LNCaP clone FGC (cell line): ENCODE results near the gene LTBR.
"Not testable (repeated sequence)": the region's sequence is repeated elsewhere in the genome, so short reads cannot be mapped to it uniquely, and the experiment has no call there.

Experiments
- DNase-seq: peaks from one replicate; pipeline ENCODE4 v3.0.0-alpha.2; 2011; ENCODE audit warnings: low read depth
- H3K4me3 ChIP-seq: 2 replicates; pipeline ENCODE4 v1.5.1; 2011; ENCODE audit warnings: mild to moderate bottlenecking, low read depth, low read length, control low read depth
- TF ChIP-seq, protein P1 (sequence below): IDR thresholded peaks from 2 replicates; pipeline ENCODE4 v1.5.1; 2012; ENCODE audit warnings: mild to moderate bottlenecking; ENCODE audit not compliant: control insufficient read depth, insufficient read depth; ENCODE audit errors: extremely low read depth

Gene LTBR

DNA sequence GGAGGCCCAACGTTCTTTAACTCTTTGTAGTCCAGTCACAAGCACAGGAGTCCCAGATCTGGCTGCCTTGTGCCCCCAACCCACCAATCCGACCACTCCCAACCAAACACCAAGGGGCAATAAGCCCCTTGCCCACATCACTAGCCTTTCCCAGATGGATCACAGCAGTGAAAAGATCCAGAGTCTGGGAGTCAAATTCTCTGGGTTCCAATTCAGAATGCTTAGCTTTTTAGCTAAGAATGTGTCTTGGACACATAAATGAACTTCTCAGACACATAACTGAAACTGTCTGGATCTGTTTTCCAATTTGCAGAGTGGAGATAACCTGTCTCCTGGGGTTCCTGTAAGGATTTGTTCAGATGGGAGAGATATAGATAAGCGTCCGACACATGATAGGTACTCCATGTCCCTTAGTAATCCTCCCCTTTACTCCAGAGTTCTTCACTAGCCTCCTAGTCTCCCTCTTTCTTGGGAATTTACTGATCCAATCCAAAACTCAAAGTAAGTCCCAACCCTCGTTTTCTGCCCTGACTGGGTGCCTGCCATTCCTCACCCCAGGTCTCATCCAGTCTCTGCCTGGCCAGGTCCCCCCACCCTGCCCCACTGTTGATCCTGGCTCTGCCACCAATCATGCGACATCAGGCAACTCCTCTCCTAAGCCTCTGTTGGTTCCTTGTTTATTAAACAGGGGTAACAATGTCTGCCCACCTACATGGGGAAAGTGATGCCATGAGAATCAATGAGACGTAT is 41.6 kb upstream of the LTBR start:
- no peak for DNase-seq
- TF ChIP-seq, protein P1, sequence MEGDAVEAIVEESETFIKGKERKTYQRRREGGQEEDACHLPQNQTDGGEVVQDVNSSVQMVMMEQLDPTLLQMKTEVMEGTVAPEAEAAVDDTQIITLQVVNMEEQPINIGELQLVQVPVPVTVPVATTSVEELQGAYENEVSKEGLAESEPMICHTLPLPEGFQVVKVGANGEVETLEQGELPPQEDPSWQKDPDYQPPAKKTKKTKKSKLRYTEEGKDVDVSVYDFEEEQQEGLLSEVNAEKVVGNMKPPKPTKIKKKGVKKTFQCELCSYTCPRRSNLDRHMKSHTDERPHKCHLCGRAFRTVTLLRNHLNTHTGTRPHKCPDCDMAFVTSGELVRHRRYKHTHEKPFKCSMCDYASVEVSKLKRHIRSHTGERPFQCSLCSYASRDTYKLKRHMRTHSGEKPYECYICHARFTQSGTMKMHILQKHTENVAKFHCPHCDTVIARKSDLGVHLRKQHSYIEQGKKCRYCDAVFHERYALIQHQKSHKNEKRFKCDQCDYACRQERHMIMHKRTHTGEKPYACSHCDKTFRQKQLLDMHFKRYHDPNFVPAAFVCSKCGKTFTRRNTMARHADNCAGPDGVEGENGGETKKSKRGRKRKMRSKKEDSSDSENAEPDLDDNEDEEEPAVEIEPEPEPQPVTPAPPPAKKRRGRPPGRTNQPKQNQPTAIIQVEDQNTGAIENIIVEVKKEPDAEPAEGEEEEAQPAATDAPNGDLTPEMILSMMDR = no peak
- H3K4me3 ChIP-seq = peak overlapping the region; percentile 92

DNA sequence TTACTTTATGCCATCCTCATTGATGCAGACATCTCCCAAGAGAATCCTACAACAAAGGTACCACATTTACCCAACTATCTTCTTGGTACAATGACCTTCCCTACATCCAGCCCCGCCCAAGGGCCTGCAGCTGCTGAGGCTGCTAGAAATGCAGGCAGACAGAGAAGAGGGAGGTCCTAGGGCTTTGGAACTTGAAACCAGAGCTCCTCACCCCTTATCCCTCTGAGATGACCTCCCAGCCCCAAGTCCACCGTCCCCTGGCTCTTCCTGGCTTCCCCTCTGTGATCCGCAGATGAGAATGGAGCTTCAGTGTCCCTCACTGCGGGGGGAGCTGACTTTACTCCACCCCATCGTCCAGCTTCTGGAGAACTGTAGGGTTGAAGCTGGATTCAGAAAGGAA is 40.4 kb upstream of the LTBR start:
- TF ChIP-seq, protein P1 = no peak
- DNase-seq = no peak
- no peak overlapping the region for H3K4me3 ChIP-seq

DNA sequence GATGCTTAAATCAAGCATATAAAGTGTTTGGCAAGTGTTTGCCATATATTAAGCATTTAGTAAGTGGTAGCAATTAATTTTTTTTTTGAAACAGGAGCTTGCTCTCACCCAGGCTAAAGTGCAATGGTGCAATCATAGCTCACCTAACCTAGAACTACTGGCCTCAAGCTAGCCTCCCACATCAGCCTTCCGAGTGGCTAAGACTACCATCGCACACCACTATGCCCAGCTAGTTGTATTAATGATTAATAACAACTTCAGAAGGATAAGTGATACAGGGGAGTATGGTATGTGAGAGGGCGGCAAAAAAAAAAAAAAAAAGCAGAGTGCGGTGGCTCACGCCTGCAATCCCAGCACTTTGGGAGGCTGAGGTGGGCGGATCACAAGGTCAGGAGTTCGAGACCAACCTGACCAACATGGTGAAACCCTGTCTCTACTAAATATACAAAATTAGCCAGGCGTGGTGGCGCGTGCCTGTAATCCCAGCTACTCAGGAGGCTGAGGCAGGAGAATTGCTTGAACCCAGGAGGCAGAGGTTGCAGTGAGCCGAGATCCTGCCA is 39.8 kb upstream of the LTBR start:
- DNase-seq, H3K4me3 ChIP-seq: not testable (repeated sequence)

DNA sequence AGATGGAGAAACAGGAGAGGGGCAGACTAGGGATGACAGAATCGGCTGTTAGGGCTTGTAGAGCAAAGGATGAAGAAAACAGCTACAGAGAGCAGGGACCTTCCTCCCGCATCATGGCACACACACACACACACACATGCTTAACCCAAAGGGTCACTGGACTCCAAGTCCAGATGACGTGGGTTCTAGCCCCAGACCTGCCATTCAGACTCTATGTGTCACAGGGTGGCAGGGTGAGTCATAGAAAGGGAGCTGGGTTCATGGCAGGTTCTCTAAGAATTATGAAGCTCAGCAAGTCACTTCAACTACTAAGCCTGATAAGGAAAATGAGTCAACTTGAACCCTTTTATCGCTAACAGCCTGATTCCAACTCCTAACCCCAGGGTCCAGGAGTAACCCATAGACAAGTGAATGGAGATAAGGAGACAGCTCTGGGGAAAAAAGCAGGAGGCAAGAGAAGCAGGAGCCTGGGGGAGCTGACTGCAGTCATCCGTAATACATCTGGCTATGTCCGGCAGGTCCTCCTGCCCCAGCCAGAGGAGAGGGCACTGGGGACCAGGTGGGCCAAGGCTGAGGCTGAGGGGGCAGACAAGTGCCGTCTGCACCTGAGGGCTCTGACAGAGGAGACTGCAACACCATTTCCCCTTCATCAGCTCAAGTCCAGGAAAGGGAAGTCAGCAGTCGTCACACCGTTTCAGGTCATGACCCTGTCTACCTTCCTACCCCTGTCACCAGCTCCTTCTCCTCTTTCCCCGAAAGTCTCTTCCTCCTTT is 38.5 kb upstream of the LTBR start:
- no peak for DNase-seq
- no peak overlapping the region for H3K4me3 ChIP-seq
- TF ChIP-seq, protein P1 = no peak

DNA sequence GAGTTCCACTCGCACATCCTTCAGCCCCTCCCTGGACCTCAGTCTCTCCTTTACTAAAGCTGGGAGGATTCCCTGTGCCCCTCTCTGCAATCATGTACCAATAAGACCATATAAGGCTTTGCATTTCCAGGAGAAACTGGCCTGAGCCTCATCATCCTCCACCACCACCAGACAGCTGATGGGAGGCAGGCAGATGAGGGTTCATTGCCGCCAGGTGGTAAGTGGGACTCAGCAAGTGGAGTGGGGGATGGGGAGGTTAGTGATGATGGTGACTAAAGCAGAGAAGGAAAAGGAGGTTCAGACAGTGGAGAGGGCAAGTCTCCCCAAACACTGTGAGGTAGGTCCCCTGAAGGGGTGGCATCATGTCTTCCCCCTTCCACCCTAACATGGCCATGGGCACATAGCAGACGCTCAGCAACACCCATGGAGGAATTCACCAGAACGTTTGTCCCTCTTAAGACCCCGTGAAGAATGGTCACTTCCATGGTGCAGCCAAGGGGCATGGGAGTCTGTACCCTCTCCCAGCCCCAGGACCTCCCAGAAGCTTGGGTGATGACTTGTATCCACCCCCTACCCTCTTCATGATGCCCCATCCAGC is 37.6 kb upstream of the LTBR start:
- DNase-seq = no peak
- no peak overlapping the region for H3K4me3 ChIP-seq

DNA sequence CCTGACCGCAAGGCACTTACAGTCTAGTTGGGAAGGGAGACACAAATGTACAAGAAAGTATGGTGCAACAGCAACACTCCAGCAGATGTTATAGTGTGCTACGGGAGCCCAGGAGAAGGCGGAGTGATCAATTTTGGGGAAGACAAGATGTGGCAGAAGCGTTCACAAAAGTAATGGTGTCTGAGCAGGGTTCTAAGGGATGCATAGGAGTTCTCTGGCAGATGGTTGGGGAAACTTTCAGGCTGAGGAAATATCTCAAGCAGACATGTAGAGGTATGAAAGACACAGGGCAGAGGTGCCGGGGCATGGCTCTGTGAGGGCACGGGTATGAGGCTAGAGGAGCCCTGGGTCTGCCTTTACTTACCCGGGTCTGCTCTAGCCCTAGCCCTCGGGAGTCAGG is 37.0 kb upstream of the LTBR start:
- H3K4me3 ChIP-seq = no peak overlapping the region
- DNase-seq = no peak
- TF ChIP-seq, protein P1 = no peak

More for the DNA sequence above, 37.6 kb upstream of the LTBR start:
- TF ChIP-seq, protein P1 = no peak
